K562 (cell line): ENCODE data around the gene ACAA2. TPM values are rescaled to one million over a fixed set of nuclear protein-coding genes. Genes with fewer than 3 reads are reported as not detected.

Experiments
- ATAC-seq: fragments of 200-7000 bp; cut with Tn5 transposase; 3 replicates; pipeline ENCODE4 v1.9.1; 2020; ENCODE audit warnings: moderate library complexity
- BruUV-seq: library from RNA; stranded (reverse); fragments of 400-500 nt; replicated peaks from 2 replicates; lab custom pipeline; 2021; lab: Mats Ljungman, UMichigan
- CTCF ChIA-PET: fragments of 300-600 bp; formaldehyde crosslinking; extraction: SDS; loops from one replicate; lab custom pipeline; 2021; ENCODE audit warnings: low intra/inter-chr PET ratio; lab: Yijun Ruan, JAX
- POLR2A ChIA-PET: fragments of 300-600, 350-650 bp; sonication (Branson Sonifier 250); formaldehyde crosslinking; extraction: SDS; loops from one replicate; lab custom pipeline; 2021; ENCODE audit warnings: antibody characterized with exemption, inconsistent platforms; lab: Yijun Ruan, JAX
- DNase-seq, 4 experiments: peaks; one replicate each; pipeline versions ENCODE4 v3.0.0 to v3.0.0-alpha.2; 2011 to 2018; ENCODE audit warnings: low spot score in 3 of 4, mixed read lengths in 3 of 4; ENCODE audit errors: extremely low read depth in 1 of 4
- FAIRE-seq: peaks from 2 replicates; lab custom pipeline; 2011; peaks lifted over from hg19 to GRCh38; lab: Jason Lieb, UNC
- H2AFZ ChIP-seq: 2 replicates; pipeline ENCODE4 v1.6.0; 2011; ENCODE audit warnings: low read depth, low read length, control low read depth, inconsistent platforms
- H3K27ac ChIP-seq: fragments of 200-600 bp; 3 replicates; pipeline ENCODE4 v1.8.0; 2011; ENCODE audit warnings: low read depth, mild to moderate bottlenecking, control low read depth, inconsistent platforms, low read length, moderate library complexity, mixed read lengths; ENCODE audit errors: extremely low read depth
- H3K27me3 ChIP-seq, 2 experiments: fragments of 300-600 bp in 1 of 2; 2 replicates in 1 of 2; 3 replicates in 1 of 2; pipeline versions ENCODE4 v1.6.0 to v1.8.0; 2011; ENCODE audit warnings: inconsistent platforms in 2 of 2, low read length in 2 of 2, mild to moderate bottlenecking in 1 of 2, mixed read lengths in 1 of 2, moderate library complexity in 1 of 2; ENCODE audit not compliant: control insufficient read depth in 2 of 2, insufficient read depth in 2 of 2
- H3K36me3 ChIP-seq: fragments of 300-600 bp; 3 replicates; pipeline ENCODE4 v1.8.0; 2011; ENCODE audit warnings: mild to moderate bottlenecking, low read length, inconsistent platforms; ENCODE audit not compliant: control insufficient read depth, insufficient read depth
- H3K4me1 ChIP-seq, 2 experiments: fragments of 200-600 bp in 1 of 2; replicated peaks in 1 of 2; 2 replicates in 1 of 2; 3 replicates in 1 of 2; pipeline versions ENCODE4 v1.5.1 to v1.8.0; 2011; ENCODE audit warnings: inconsistent platforms in 2 of 2, low read length in 2 of 2, mild to moderate bottlenecking in 1 of 2, mixed read lengths in 1 of 2, moderate library complexity in 1 of 2; ENCODE audit not compliant: control insufficient read depth in 2 of 2, insufficient read depth in 2 of 2
- H3K4me2 ChIP-seq: 2 replicates; pipeline ENCODE4 v1.6.1; 2011; ENCODE audit warnings: low read length, control low read depth, inconsistent platforms, mixed read lengths; ENCODE audit not compliant: insufficient read depth
- H3K4me3 ChIP-seq: fragments of 200-600 bp; sonication (generic), shearing (Covaris generic); 2 replicates; pipeline ENCODE4 v1.5.1; 2016; ENCODE audit warnings: control low read depth, inconsistent platforms
- H3K79me2 ChIP-seq: fragments of 200-600 bp; 3 replicates; pipeline ENCODE4 v1.8.0; 2011; ENCODE audit warnings: low read length, inconsistent platforms; ENCODE audit not compliant: control insufficient read depth, insufficient read depth
- H3K9ac ChIP-seq, 2 experiments: 2 replicates each; pipeline versions ENCODE4 v1.6.0 to v1.6.1; 2011; ENCODE audit warnings: low read depth in 2 of 2, low read length in 2 of 2, control low read depth in 1 of 2, inconsistent platforms in 1 of 2, mild to moderate bottlenecking in 1 of 2, mixed read lengths in 1 of 2; ENCODE audit not compliant: insufficient read depth in 1 of 2
- H3K9me1 ChIP-seq: one replicate; pipeline ENCODE4 v1.6.0; 2011; ENCODE audit warnings: inconsistent platforms, mild to moderate bottlenecking, low read length, moderate library complexity; ENCODE audit not compliant: control insufficient read depth, insufficient read depth
- H3K9me3 ChIP-seq: replicated peaks from 2 replicates; pipeline ENCODE4 v1.5.1; 2011; ENCODE audit warnings: low read depth, low read length, inconsistent platforms; ENCODE audit not compliant: control insufficient read depth, insufficient read depth
- H4K20me1 ChIP-seq: replicated peaks from 2 replicates; pipeline ENCODE4 v1.6.1; 2011; ENCODE audit warnings: low read length, inconsistent platforms, mixed read lengths; ENCODE audit not compliant: control insufficient read depth, insufficient read depth
- ATF3 ChIP-seq, 2 experiments: fragments of 450-650 bp in 1 of 2; sonication (generic) in 1 of 2; formaldehyde crosslinking in 1 of 2; IDR thresholded peaks in 1 of 2; conservative IDR thresholded peaks in 1 of 2; 2 replicates each; pipeline versions ENCODE4 v1.6.1 to v1.8.1; 2016 to 2023; ENCODE audit warnings: mild to moderate bottlenecking in 2 of 2, moderate library complexity in 2 of 2, inconsistent platforms in 1 of 2, missing genetic modification reagents in 1 of 2
- BCOR ChIP-seq: fragments of 450-650 bp; IDR thresholded peaks from 2 replicates; pipeline ENCODE4 v1.6.1; 2016
- CLOCK ChIP-seq: fragments of 250-450 bp; sonication (Bioruptor Pico); IDR thresholded peaks from 2 replicates; pipeline ENCODE4 v1.4.0; 2020; ENCODE audit warnings: mild to moderate bottlenecking, moderate library complexity, borderline replicate concordance
- DDX20 ChIP-seq: fragments of 450-650 bp; IDR thresholded peaks from 2 replicates; pipeline ENCODE4 v1.6.1; 2016; ENCODE audit warnings: missing genetic modification characterization, low read depth, mild to moderate bottlenecking, missing compliant biosample characterization, moderate library complexity
- HCFC1 ChIP-seq: IDR thresholded peaks from 2 replicates; pipeline ENCODE4 v1.6.1; 2012; ENCODE audit warnings: low read depth, low read length, improper control_type of control experiment
- HDAC8 ChIP-seq: fragments of 450-650 bp; IDR thresholded peaks from 2 replicates; pipeline ENCODE4 v1.6.1; 2016; ENCODE audit warnings: mild to moderate bottlenecking, missing genetic modification characterization, moderate library complexity, missing compliant biosample characterization
- HEY1 ChIP-seq: fragments of 250-450 bp; sonication (Bioruptor Pico); IDR thresholded peaks from 2 replicates; pipeline ENCODE4 v1.5.0; 2020; ENCODE audit warnings: mild to moderate bottlenecking, moderate library complexity, borderline replicate concordance
- NFE2 ChIP-seq: IDR thresholded peaks from 2 replicates; pipeline ENCODE4 v1.6.1; 2014; ENCODE audit warnings: antibody characterized with exemption, low read depth
- PCBP1 ChIP-seq: fragments of 200-400 bp; formaldehyde crosslinking; IDR thresholded peaks from 2 replicates; pipeline ENCODE4 v1.6.1; 2018; ENCODE audit warnings: mild to moderate bottlenecking, low read depth, low read length; ENCODE audit not compliant: poor library complexity, severe bottlenecking
- TFAP4 ChIP-seq: sonication (generic); formaldehyde crosslinking; IDR thresholded peaks from 2 replicates; pipeline ENCODE4 v1.8.0; 2022; ENCODE audit warnings: missing genetic modification reagents, mild to moderate bottlenecking, moderate library complexity, borderline replicate concordance
- WHSC1 ChIP-seq: IDR thresholded peaks from one replicate; pipeline ENCODE4 v1.6.1; 2012; ENCODE audit warnings: low read length, control low read depth, inconsistent platforms
- ZFPM2 ChIP-seq: fragments of 250-450 bp; sonication (Bioruptor Pico); IDR thresholded peaks from 2 replicates; pipeline ENCODE4 v1.5.1; 2022; ENCODE audit warnings: mild to moderate bottlenecking
- ZNF174 ChIP-seq: fragments of 250-450 bp; sonication (Bioruptor Pico); IDR thresholded peaks from 2 replicates; pipeline ENCODE4 v1.4.0; 2020; ENCODE audit warnings: mild to moderate bottlenecking
- ZNF707 ChIP-seq: fragments of 250-450 bp; sonication (Bioruptor Pico); conservative IDR thresholded peaks from 2 replicates; pipeline ENCODE4 v1.8.0; 2022; ENCODE audit warnings: inconsistent platforms, mild to moderate bottlenecking, moderate library complexity
- WGBS: fragments of 100-300 bp; shearing (Covaris generic); methylation state at CpG from one replicate; pipeline ENCODE4 v1.1.6; 2016; ENCODE audit warnings: low coverage, mixed read lengths; ENCODE audit not compliant: insufficient coverage; ENCODE audit errors: missing lambda C conversion rate; 5-methylcytosine and 5-hydroxymethylcytosine counted together
- in situ Hi-C: fragments of 300-500 bp; cut with MboI; formaldehyde crosslinking; loops from 4 replicates; pipeline ENCODE4 v1.15.0; 2018; ENCODE audit warnings: inconsistent platforms, mixed read lengths
- intact Hi-C: fragments of 100-400 bp; cut with micrococcal nuclease; formaldehyde crosslinking; loops from 2 replicates; pipeline ENCODE4 v1.14.2; 2022
- polyA plus RNA-seq, 8 experiments: library from polyadenylated mRNA; depleted of rRNA in 4 of 8; stranded (reverse) in 5 of 8; unstranded in 3 of 8; fragments of >200 nt; fragmentation: Nextera tagmentation in 2 of 8; fragmentation: Illumina TruSeq in 1 of 8; extraction: Ambion mirVana in 2 of 8; extraction: Trizol in 1 of 8; gene quantifications; 2 replicates each; pipeline versions ENCODE4 v1.2.1 to v1.2.3, GENCODE V29; 2011 to 2014; ENCODE audit warnings: inconsistent platforms in 1 of 8, missing spikeins in 1 of 8
- total RNA-seq, 7 experiments: library from RNA; depleted of rRNA in 6 of 7; stranded (reverse); fragments of >200 nt in 6 of 7; fragmentation: Illumina TruSeq in 2 of 7; extraction: Trizol in 2 of 7; gene quantifications; 2 replicates each; pipeline versions ENCODE4 v1.2.1 to v1.2.3, GENCODE V29; 2011 to 2021; ENCODE audit warnings: low replicate concordance in 1 of 7

Gene ACAA2
- total and polyA plus RNA-seq, 9 of the 15 experiments (the other 6 are each of a cell fraction or from before 2014, with no cell fraction given), result 13.2 to 31.5 (median 21.7) TPM

- Histone ChIP-seq H3K4me1 (peaks cover 3 to 5% of the 10 kb centered on the region in 2 experiments; a peak in 3 of 5 replicates), H4K20me1 (no peaks in the 10 kb centered on the region), H3K27ac (no peak overlapping the region)
- intact Hi-C loops, result loop anchor here (5.0 to 10.0 kb wide), 3 partner anchors 342 to 564 kb away; no protein-coding TSS in a partner anchor
- FAIRE-seq (no peak), DNase-seq (no peak)
- TF ChIP-seq ZFPM2 (CRISPR knock-in tag) (no peak), NFE2 (no peak), ZNF174 (CRISPR knock-in tag) (no peak), ATF3 (IDR thresholded peaks at IDR 0.05) (no peak), ATF3 (CRISPR knock-in tag; conservative IDR thresholded peaks at IDR 0.05) (no peak), HDAC8 (tag) (no peak), WHSC1 (no peak), HEY1 (no peak), PCBP1 (no peak), BCOR (no peak), CLOCK (no peak), HCFC1 (no peak), DDX20 (no peak), TFAP4 (CRISPR knock-in tag) (no peak), ZNF707 (CRISPR knock-in tag) (no peak)
- TF ChIP-seq, all 486 proteins: peak for 0
- in situ Hi-C loops, result loop anchor here (5.0 to 25.0 kb wide), 2 partner anchors 351 to 1176 kb away; no protein-coding TSS in a partner anchor
- Histone ChIP-seq H3K36me3 (no peaks in the 10 kb centered on the region), H3K9ac (no peak overlapping the region), H3K27me3 (peaks cover 0 to 23% of the 10 kb centered on the region in 2 experiments; a peak in 4 of 5 replicates), H3K4me2 (no peak overlapping the region), H3K9me1 (no peaks in the 10 kb centered on the region), H3K4me3 (no peak overlapping the region), H3K9me3 (no peaks in the 10 kb centered on the region), H2AFZ (no peak overlapping the region; the same call in 1 of the 2 replicates), H3K79me2 (no peaks in the 10 kb centered on the region)
- no TSS peak for BruUV-seq
- ChIA-PET POLR2A (interaction anchor here (0.6 to 1.3 kb wide), 2 partner anchors 11 to 123 kb away, joined by 3 read pairs; no protein-coding TSS in a partner anchor), CTCF (no interaction called here)
- WGBS, result 61% methylated on average over 10 of the region's 13 CpGs
- ATAC-seq, result no peak
Measured at GRCh38 chr18:49862656-49863385, 49.5 kb upstream of the ACAA2 start.
